Psoas muscle (tissue), 8 donors: ENCODE results near the gene HS3ST2. TPM values are rescaled to one million over a fixed set of nuclear protein-coding genes. Genes with fewer than 3 reads are reported as not detected.
"Not testable (repeated sequence)": the region's sequence is repeated elsewhere in the genome, so short reads cannot be mapped to it uniquely, and the experiment has no call there.

Experiments used
- ATAC-seq, 4 donors: fragments of 200-7000 bp; cut with Tn5 transposase; one replicate each; pipeline ENCODE4 v1.9.1; 2020; ENCODE audit warnings: moderate library complexity in 3 of 4, mild to moderate bottlenecking in 2 of 4
- DNase-seq, 2 donors: peaks; one replicate each; pipeline ENCODE4 v3.0.0-alpha.2; 2020
- H3K27ac ChIP-seq: fragments of 200-600 bp; one replicate; pipeline ENCODE4 v1.8.0; 2022
- H3K27me3 ChIP-seq, 3 donors: fragments of 200-600 bp in 1 of 3; one replicate each; pipeline versions ENCODE4 v1.6.1 to v1.8.0; 2013 to 2022; ENCODE audit warnings: low read length in 2 of 3, mild to moderate bottlenecking in 2 of 3, moderate library complexity in 1 of 3; ENCODE audit not compliant: insufficient read depth in 3 of 3
- H3K36me3 ChIP-seq, 2 donors: fragments of 200-600 bp in 1 of 2; one replicate each; pipeline versions ENCODE4 v1.6.1 to v1.8.0; 2013 to 2022; ENCODE audit warnings: low read depth in 1 of 2, mild to moderate bottlenecking in 1 of 2, moderate library complexity in 1 of 2; ENCODE audit not compliant: insufficient read depth in 1 of 2
- H3K4me1 ChIP-seq: fragments of 200-600 bp; one replicate; pipeline ENCODE4 v1.8.0; 2022
- H3K4me3 ChIP-seq: fragments of 200-600 bp; one replicate; pipeline ENCODE4 v1.8.0; 2022; ENCODE audit warnings: mild to moderate bottlenecking
- H3K9me3 ChIP-seq: fragments of 200-600 bp; one replicate; pipeline ENCODE4 v1.8.0; 2022
- WGBS, 3 donors: extraction: QIAGEN DNeasy Blood & Tissue Kit; methylation state at CpG; one replicate each; pipeline versions ENCODE4 v1.1.6 to v1.1.7; 2013; 5-methylcytosine and 5-hydroxymethylcytosine counted together
- intact Hi-C, 2 donors: fragments of 100-400 bp; cut with DNase I; formaldehyde crosslinking; loops; one replicate each; pipeline versions ENCODE4 v1.11.0 to v1.14.2; 2022
- polyA plus RNA-seq, 3 donors: library from polyadenylated mRNA; stranded (reverse); fragments of 200-250 nt; gene quantifications; one replicate each; pipeline ENCODE4 v1.2.3, GENCODE V29; 2013
- total RNA-seq, 4 donors: library from RNA; stranded (reverse); fragmentation: NEBNext Ultra II Directional in 2 of 4; extraction: Animal tissue kit (Norgen Biotek cat#: 25700) in 2 of 4; gene quantifications; one replicate each; pipeline versions ENCODE4 v1.2.1 to v1.2.4, GENCODE V29; 2021 to 2023
- TF ChIP-seq, protein P1 (sequence below): fragments of 200-600 bp; IDR thresholded peaks from one replicate; pipeline ENCODE4 v1.8.0; 2022; ENCODE audit warnings: antibody characterized with exemption
- donor health status: healthy with polysubstance abuse.
- donor health status: DM: no; HTN: no; CAD: no; lungs with moderate emphysema.
- donor health status: Bipolar disorder and iron deficiency.
- donor health status: healthy.
- donor health status: DM: yes; HTN: yes; CAD: no.
- donor health status: DM: no; HTN: no; CAD: no.
- donor health status: DM: no; HTN: no; CAD: no.
- donor health status: DM: yes; HTN: yes; CAD: no.

HS3ST2 gene
- total and polyA plus RNA-seq, 7 donors: 0.05 to 1.6 (median 0.42) TPM; not detected in 1

- no peaks in the 10 kb centered on the region for H3K36me3 ChIP-seq
- intact Hi-C loops: no loop called here
- H3K9me3 ChIP-seq: no peaks in the 10 kb centered on the region
- H3K4me3 ChIP-seq: no peak overlapping the region
- H3K4me1 ChIP-seq: no peaks in the 10 kb centered on the region
- TF ChIP-seq, protein P1, sequence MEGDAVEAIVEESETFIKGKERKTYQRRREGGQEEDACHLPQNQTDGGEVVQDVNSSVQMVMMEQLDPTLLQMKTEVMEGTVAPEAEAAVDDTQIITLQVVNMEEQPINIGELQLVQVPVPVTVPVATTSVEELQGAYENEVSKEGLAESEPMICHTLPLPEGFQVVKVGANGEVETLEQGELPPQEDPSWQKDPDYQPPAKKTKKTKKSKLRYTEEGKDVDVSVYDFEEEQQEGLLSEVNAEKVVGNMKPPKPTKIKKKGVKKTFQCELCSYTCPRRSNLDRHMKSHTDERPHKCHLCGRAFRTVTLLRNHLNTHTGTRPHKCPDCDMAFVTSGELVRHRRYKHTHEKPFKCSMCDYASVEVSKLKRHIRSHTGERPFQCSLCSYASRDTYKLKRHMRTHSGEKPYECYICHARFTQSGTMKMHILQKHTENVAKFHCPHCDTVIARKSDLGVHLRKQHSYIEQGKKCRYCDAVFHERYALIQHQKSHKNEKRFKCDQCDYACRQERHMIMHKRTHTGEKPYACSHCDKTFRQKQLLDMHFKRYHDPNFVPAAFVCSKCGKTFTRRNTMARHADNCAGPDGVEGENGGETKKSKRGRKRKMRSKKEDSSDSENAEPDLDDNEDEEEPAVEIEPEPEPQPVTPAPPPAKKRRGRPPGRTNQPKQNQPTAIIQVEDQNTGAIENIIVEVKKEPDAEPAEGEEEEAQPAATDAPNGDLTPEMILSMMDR: no peak
- no peak for ATAC-seq
- 78 to 83% (median 81%) methylated on average over 7 of the region's 7 CpGs for WGBS, 3 donors
- no peak overlapping the region for H3K27ac ChIP-seq
- no peaks in the 10 kb centered on the region for H3K27me3 ChIP-seq
- no peak for DNase-seq
These were observed 77.0 kb downstream of the HS3ST2 start for GRCh38 chr16:22890976-22891375.

DNA sequence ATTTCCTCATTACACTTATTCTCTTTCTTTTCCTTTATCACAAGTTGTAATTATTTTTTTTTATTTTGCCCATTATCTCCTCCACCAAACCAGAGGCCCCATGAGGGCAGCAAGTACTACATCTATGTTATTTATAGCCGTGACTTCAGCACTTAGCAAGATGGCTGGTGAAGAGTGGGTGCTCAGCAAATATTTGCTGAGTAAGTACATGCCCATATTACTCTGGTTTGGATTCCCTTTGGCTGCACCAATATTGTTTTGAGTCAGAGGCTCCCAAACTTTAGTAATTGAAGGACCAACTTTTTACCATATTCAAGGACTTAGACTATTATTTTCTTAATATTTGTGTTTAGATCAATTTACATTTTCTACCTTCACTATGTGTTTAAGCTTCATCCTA, 83.2 kb downstream of the HS3ST2 start:
- peaks cover 0 to 14% (median 3%) of the 10 kb centered on the region in 3 donors for H3K27me3 ChIP-seq
- no peaks in the 10 kb centered on the region for H3K36me3 ChIP-seq
- H3K4me1 ChIP-seq: no peaks in the 10 kb centered on the region
- no peak for ATAC-seq
- H3K27ac ChIP-seq: no peak overlapping the region
- intact Hi-C loops: loop anchor here in 1 of 2 donors (5.0 kb wide), 2 partner anchors 80 to 165 kb away; no protein-coding TSS in a partner anchor
- no peak for DNase-seq
- 72 to 95% (median 76%) methylated on average over 1 of the region's 1 CpG for WGBS, 3 donors
- TF ChIP-seq, protein P1: no peak
- no peaks in the 10 kb centered on the region for H3K9me3 ChIP-seq
- no peak overlapping the region for H3K4me3 ChIP-seq

GRCh38 chr16:22898131-22898530, 84.2 kb downstream of the HS3ST2 start:
- ATAC-seq: no peak
- Histone ChIP-seq H3K27ac (no peak overlapping the region), H3K9me3 (no peaks in the 10 kb centered on the region), H3K4me3 (no peak overlapping the region), H3K27me3 (peaks cover 0 to 14% (median 3%) of the 10 kb centered on the region in 3 donors), H3K4me1 (no peaks in the 10 kb centered on the region), H3K36me3 (no peaks in the 10 kb centered on the region)
- intact Hi-C loops: loop anchor here (2.0 to 5.0 kb wide), 4 partner anchors 51 to 164 kb away; no protein-coding TSS in a partner anchor
- TF ChIP-seq, protein P1: no peak
- no peak for DNase-seq

GRCh38 chr16:22898874-22899348, 84.9 kb downstream of the HS3ST2 start:
- intact Hi-C loops: loop anchor here (2.0 to 5.0 kb wide), 4 partner anchors 50 to 163 kb away; no protein-coding TSS in a partner anchor
- Histone ChIP-seq H3K27me3 (peaks cover 0 to 14% (median 3%) of the 10 kb centered on the region in 3 donors), H3K4me3 (no peak overlapping the region), H3K27ac (no peak overlapping the region), H3K4me1 (no peaks in the 10 kb centered on the region), H3K36me3 (no peaks in the 10 kb centered on the region), H3K9me3 (no peaks in the 10 kb centered on the region)
- peak; percentile 60 to 82 for DNase-seq
- TF ChIP-seq, protein P1: peak; percentile 84
- WGBS, 3 donors: 0 to 1% (median 0%) methylated on average over 10 of the region's 10 CpGs
- peak; percentile 84 to 93 (median 88) for ATAC-seq

DNA sequence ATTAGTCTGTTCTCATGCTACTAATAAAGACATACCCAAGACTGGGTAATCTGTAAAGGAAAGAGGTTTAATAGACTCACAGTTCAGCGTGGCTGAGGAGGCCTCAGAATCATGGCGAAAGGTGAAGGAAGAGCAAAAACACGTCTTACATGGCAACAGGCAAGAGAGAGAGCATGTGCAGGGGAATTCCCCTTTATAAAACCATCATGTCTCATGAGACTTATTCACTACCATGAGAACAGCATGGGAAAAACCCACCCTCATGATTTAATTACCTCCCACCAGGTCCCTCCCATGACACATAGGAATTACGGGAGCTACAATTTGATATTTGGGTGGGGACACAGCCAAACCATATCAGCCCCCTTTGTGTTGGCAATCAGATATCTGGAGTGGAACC, 85.6 kb downstream of the HS3ST2 start:
- H3K27me3 ChIP-seq: peaks cover 0 to 14% (median 3%) of the 10 kb centered on the region in 3 donors
- H3K9me3 ChIP-seq, DNase-seq, H3K4me1 ChIP-seq, H3K27ac ChIP-seq, H3K4me3 ChIP-seq, H3K36me3 ChIP-seq, ATAC-seq: not testable (repeated sequence)
- intact Hi-C loops: loop anchor here (2.0 to 5.0 kb wide), 4 partner anchors 49 to 163 kb away; no protein-coding TSS in a partner anchor
- WGBS, 3 donors: 68 to 81% (median 72%) methylated on average over 4 of the region's 4 CpGs
